Gastrocnemius medialis (tissue), 4 donors: ENCODE results near the gene ANGPTL8. TPM values are rescaled to one million over a fixed set of nuclear protein-coding genes. Genes with fewer than 3 reads are reported as not detected.

Experiments
- ATAC-seq, 2 donors: fragments of 150-250 bp; one replicate each; pipeline ENCODE4 v1.9.1; 2016
- DNase-seq, 2 donors: peaks; one replicate each; pipeline ENCODE4 v3.0.0-alpha.2; 2019
- H3K27ac ChIP-seq, 4 donors: fragments of 200-600 bp; sonication (generic); 1 replicate in 1 of 4; 2 replicates in 3 of 4; pipeline ENCODE4 v1.5.1; 2016 to 2018; ENCODE audit warnings: mild to moderate bottlenecking in 2 of 4, moderate library complexity in 1 of 4
- H3K27me3 ChIP-seq, 3 donors: fragments of 200-600 bp; sonication (generic) in 2 of 3; 1 replicate in 1 of 3; 2 replicates in 2 of 3; pipeline versions ENCODE4 v1.5.1 to v1.6.0; 2016 to 2019; ENCODE audit warnings: mild to moderate bottlenecking in 1 of 3, moderate library complexity in 1 of 3
- H3K36me3 ChIP-seq, 2 donors: fragments of 200-600 bp; sonication (generic) in 1 of 2; one replicate each; pipeline ENCODE4 v1.5.1; 2017 to 2018
- H3K4me1 ChIP-seq, 2 donors: fragments of 200-600 bp; sonication (generic) in 1 of 2; one replicate each; pipeline ENCODE4 v1.5.1; 2016 to 2017; ENCODE audit warnings: mild to moderate bottlenecking in 2 of 2
- H3K4me3 ChIP-seq, 4 donors: fragments of 200-600 bp; sonication (generic) in 3 of 4; 1 replicate in 1 of 4; 2 replicates in 3 of 4; pipeline ENCODE4 v1.5.1; 2016 to 2019; ENCODE audit warnings: mild to moderate bottlenecking in 2 of 4
- H3K9me3 ChIP-seq, 3 donors: fragments of 200-600 bp; sonication (generic) in 2 of 3; 1 replicate in 1 of 3; 2 replicates in 2 of 3; pipeline ENCODE4 v1.5.1; 2016 to 2019
- POLR2A ChIP-seq, 2 donors: fragments of 450-650 bp; IDR thresholded peaks; one replicate each; pipeline ENCODE4 v1.6.1; 2017; ENCODE audit warnings: antibody characterized with exemption in 2 of 2, mild to moderate bottlenecking in 2 of 2, moderate library complexity in 2 of 2
- in situ Hi-C, 4 donors: fragments of 200-750 bp; cut with MboI; loops; one replicate each; pipeline versions ENCODE4 v1.15.0 to v1.8.0; 2017; ENCODE audit warnings: low sequenced_read_pairs in 4 of 4
- intact Hi-C: fragments of 100-400 bp; cut with DNase I; formaldehyde crosslinking; loops from one replicate; pipeline ENCODE4 v1.15.1; 2023; ENCODE audit warnings: low total_unique reads
- total RNA-seq, 4 donors: library from RNA; depleted of rRNA; stranded (reverse); fragments of >200 nt; gene quantifications; one replicate each; pipeline versions ENCODE4 v1.1.0 to v1.2.3, GENCODE V29; 2016
- TF ChIP-seq, protein P1 (sequence below), 5 experiments: fragments of 450-650 bp in 3 of 5; fragments of 200-600 bp in 2 of 5; sonication (generic) in 2 of 5; IDR thresholded peaks in 4 of 5; conservative IDR thresholded peaks in 1 of 5; 1 replicate in 4 of 5; 2 replicates in 1 of 5; pipeline ENCODE4 v1.5.1; 2016 to 2019; ENCODE audit warnings: antibody characterized with exemption in 5 of 5, mild to moderate bottlenecking in 3 of 5, moderate library complexity in 3 of 5

The ANGPTL8 gene
- total RNA-seq, 4 donors from 2014 or later = 0.47 TPM; not detected in 3

DNA sequence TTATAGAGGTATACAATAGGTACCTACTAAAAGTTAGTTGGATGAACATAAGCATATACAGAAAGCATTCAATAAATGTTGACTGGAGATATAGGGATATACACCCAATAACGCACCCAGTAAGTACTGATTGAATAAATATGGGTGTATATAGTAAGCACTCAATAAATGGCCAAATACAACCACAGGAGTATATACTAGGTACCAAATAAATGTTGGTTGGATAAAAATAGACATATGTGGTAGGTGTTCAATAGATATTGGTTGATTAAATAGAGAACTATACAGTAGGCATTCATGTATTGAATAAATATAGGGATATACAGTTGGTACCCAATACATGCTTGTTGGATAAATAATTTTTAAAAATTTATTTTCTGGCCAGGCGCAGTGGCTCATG, 9.4 kb downstream of the ANGPTL8 start:
- peaks cover 10 to 12% of the 10 kb centered on the region in 2 donors for H3K4me1 ChIP-seq
- intact Hi-C loops (no loop called here), in situ Hi-C loops (no loop called here)
- H3K4me3 ChIP-seq = no peak overlapping the region
- peaks cover 0 to 8% of the 10 kb centered on the region in 2 donors for H3K36me3 ChIP-seq
- TF ChIP-seq POLR2A (IDR thresholded peaks at IDR 0.05) = no peak
- TF ChIP-seq, protein P1, sequence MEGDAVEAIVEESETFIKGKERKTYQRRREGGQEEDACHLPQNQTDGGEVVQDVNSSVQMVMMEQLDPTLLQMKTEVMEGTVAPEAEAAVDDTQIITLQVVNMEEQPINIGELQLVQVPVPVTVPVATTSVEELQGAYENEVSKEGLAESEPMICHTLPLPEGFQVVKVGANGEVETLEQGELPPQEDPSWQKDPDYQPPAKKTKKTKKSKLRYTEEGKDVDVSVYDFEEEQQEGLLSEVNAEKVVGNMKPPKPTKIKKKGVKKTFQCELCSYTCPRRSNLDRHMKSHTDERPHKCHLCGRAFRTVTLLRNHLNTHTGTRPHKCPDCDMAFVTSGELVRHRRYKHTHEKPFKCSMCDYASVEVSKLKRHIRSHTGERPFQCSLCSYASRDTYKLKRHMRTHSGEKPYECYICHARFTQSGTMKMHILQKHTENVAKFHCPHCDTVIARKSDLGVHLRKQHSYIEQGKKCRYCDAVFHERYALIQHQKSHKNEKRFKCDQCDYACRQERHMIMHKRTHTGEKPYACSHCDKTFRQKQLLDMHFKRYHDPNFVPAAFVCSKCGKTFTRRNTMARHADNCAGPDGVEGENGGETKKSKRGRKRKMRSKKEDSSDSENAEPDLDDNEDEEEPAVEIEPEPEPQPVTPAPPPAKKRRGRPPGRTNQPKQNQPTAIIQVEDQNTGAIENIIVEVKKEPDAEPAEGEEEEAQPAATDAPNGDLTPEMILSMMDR (IDR thresholded peaks at IDR 0.05 in 4 of 5, conservative IDR thresholded peaks at IDR 0.05 in 1 of 5) = no peak
- no peaks in the 10 kb centered on the region for H3K9me3 ChIP-seq
- no peaks in the 10 kb centered on the region for H3K27me3 ChIP-seq
- DNase-seq (no peak), ATAC-seq (no peak)
- H3K27ac ChIP-seq = peak overlapping the region; percentile 73 to 83 (median 80)

DNA sequence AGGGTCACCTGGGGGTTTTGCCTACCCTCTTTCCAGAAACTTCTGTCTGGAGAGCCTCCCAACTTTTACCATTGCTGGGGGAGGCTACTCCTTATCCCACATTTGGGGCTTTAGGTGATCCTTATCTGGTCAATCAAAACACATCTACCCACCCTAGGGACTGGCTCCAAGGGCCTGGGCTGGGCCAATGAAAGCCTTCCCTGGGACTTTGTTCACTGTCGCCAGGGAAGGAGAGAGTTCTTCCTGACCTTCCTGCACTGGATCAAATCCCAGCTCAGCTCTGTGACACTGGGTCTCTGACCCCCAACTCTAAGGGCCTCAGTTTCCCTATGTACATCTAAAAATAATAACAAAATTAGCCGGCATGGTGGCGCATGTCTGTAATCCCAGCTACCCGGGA, 11.8 kb downstream of the ANGPTL8 start:
- in situ Hi-C loops (no loop called here), intact Hi-C loops (no loop called here)
- no peak overlapping the region for H3K4me3 ChIP-seq
- H3K9me3 ChIP-seq = no peaks in the 10 kb centered on the region
- H3K36me3 ChIP-seq = peaks cover 0 to 8% of the 10 kb centered on the region in 2 donors
- ATAC-seq (no peak), DNase-seq (no peak)
- no peak for TF ChIP-seq POLR2A (IDR thresholded peaks at IDR 0.05)
- TF ChIP-seq, protein P1 (IDR thresholded peaks at IDR 0.05 in 4 of 5, conservative IDR thresholded peaks at IDR 0.05 in 1 of 5) = no peak
- H3K4me1 ChIP-seq = peaks cover 10 to 12% of the 10 kb centered on the region in 2 donors
- no peaks in the 10 kb centered on the region for H3K27me3 ChIP-seq
- peak overlapping the region in 3 of 4 donors; percentile 33 to 77 (median 74) for H3K27ac ChIP-seq

DNA sequence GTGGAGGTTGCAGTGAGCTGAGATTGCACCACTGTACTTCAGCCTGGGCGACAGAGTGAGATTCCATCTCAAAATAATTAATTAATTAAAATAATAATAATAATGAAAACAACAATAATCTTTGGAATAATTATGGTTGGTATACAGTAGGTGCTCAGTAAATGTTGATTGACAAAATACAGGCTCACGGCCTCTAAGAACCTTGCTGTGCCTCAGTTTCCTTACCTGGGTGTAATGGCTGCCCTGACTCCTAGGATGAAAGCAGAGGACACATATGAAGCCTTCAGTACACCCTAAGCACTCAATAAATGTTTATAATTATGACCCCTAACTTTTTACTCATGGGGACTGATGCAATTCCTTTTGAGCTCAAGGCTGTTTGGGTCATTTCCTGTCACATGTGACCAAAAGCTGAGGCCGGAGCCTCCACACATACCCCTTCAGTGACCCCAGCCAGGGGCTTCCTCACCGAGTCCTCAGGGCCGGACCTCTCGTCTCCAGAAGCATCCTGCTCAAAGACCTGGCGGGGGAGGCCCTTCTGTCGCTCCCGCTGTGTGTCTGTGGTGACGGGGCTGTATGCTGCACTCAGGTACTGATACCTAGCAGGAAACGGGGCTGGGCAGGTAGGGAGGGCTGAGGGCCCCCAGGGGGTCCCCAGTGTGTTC, 12.4 kb downstream of the ANGPTL8 start:
- peaks cover 8 to 12% of the 10 kb centered on the region in 2 donors for H3K4me1 ChIP-seq
- H3K4me3 ChIP-seq = no peak overlapping the region
- no peaks in the 10 kb centered on the region for H3K27me3 ChIP-seq
- intact Hi-C loops (no loop called here), in situ Hi-C loops (no loop called here)
- H3K9me3 ChIP-seq = no peaks in the 10 kb centered on the region
- ATAC-seq (no peak), DNase-seq (no peak)
- H3K36me3 ChIP-seq = peaks cover 0 to 8% of the 10 kb centered on the region in 2 donors
- no peak for TF ChIP-seq POLR2A (IDR thresholded peaks at IDR 0.05)
- TF ChIP-seq, protein P1 (IDR thresholded peaks at IDR 0.05 in 4 of 5, conservative IDR thresholded peaks at IDR 0.05 in 1 of 5) = no peak
- H3K27ac ChIP-seq = peak overlapping the region in 3 of 4 donors; percentile 74 to 78 (median 77)

DNA sequence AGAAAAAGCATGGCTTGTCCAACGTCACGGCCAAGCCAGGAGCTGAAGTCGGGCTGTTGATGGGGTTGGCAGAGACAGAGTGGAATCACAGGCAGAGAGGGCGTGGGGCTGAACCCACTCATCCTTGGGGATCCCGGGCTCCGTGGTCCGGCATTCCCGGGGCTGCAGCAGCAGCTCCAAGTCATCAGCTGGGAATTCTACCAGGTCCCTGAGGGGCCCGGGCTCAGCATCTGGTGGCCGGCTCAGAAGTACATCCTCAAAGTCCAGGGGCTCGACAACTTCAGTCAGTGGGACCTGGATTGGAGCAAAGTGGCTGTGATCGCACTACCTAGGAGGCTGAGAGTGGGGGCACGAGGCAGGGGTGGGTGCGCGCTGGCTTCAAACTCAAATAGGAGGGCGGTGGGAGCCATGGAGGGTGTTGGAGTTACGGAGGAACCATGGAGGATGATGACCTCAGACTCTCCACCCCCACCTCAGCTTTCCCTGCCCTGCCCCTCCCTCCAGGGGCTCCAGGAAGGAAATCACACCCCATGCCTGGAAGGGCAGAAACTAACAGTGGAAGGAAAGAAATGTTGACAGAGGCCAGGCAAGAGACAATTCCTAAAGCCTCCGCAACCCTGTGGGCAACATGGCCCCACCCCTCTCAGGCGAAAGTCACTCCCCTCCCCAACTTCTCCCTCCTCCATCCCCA, 13.4 kb downstream of the ANGPTL8 start:
- Histone ChIP-seq H3K4me3 (no peak overlapping the region), H3K27me3 (no peaks in the 10 kb centered on the region), H3K36me3 (peaks cover 0 to 8% of the 10 kb centered on the region in 2 donors), H3K9me3 (no peaks in the 10 kb centered on the region), H3K27ac (peak overlapping the region; percentile 66 to 78 (median 76)), H3K4me1 (peaks cover 4 to 9% of the 10 kb centered on the region in 2 donors)
- TF ChIP-seq POLR2A (IDR thresholded peaks at IDR 0.05) = no peak
- TF ChIP-seq, protein P1 (IDR thresholded peaks at IDR 0.05 in 4 of 5, conservative IDR thresholded peaks at IDR 0.05 in 1 of 5) = no peak
- no peak for ATAC-seq
- no peak for DNase-seq
- in situ Hi-C loops (no loop called here), intact Hi-C loops (no loop called here)
